Stimulated activated CD8-positive, alpha-beta memory T cell treated with anti-CD3 and anti-CD28 coated beads, Interleukin-7, amount 100 ng/mL, for 1 hour (primary cell): Measurements from ENCODE around the gene ART1.
"Not testable (repeated sequence)": the region's sequence is repeated elsewhere in the genome, so short reads cannot be mapped to it uniquely, and the experiment has no call there.

Experiments used
- DNase-seq, 2 donors: peaks; one replicate each; pipeline ENCODE4 v3.0.0-alpha.2; 2020; ENCODE audit warnings: low read depth in 2 of 2

Gene ART1

GRCh38 chr11:3632070-3632660 lies 12.8 kb upstream of the ART1 start:
- DNase-seq = no peak

- DNase-seq = no peak
These were observed 9.1 kb upstream of the ART1 start for GRCh38 chr11:3635641-3636375.

GRCh38 chr11:3637201-3637600 lies 7.7 kb upstream of the ART1 start:
- DNase-seq = no peak

GRCh38 chr11:3638513-3638912 lies 6.4 kb upstream of the ART1 start:
- no peak for DNase-seq

GRCh38 chr11:3639841-3640240 lies 5.1 kb upstream of the ART1 start:
- no peak for DNase-seq

GRCh38 chr11:3641191-3641590 lies 3.7 kb upstream of the ART1 start:
- no peak for DNase-seq

- no peak for DNase-seq
These were observed 3.2 kb upstream of the ART1 start, which contains the start of gene ART5 for GRCh38 chr11:3641701-3642070. Gene ART5, minus strand, starts transcription at chr11:3641992. Its CDS starts 130 bp downstream, at chr11:3641862.

- DNase-seq = peak; percentile 25 to 35
These were observed 2.6 kb upstream of the ART1 start for GRCh38 chr11:3642071-3642951.

- not testable (repeated sequence) for DNase-seq
These were observed 1.8 kb upstream of the ART1 start for GRCh38 chr11:3643102-3643546.

- DNase-seq = no peak
These were observed 624 bp downstream of the ART1 start for GRCh38 chr11:3645552-3645951.

- DNase-seq = not testable (repeated sequence)
These were observed 3.9 kb downstream of the ART1 start for GRCh38 chr11:3648843-3649242.

GRCh38 chr11:3649374-3649773 lies 4.4 kb downstream of the ART1 start:
- DNase-seq = not testable (repeated sequence)

GRCh38 chr11:3652514-3652913 lies 7.6 kb downstream of the ART1 start:
- DNase-seq = not testable (repeated sequence)

- DNase-seq = no peak
These were observed 10.6 kb downstream of the ART1 start for GRCh38 chr11:3655547-3655946.

- DNase-seq = not testable (repeated sequence)
These were observed 12.4 kb downstream of the ART1 start for GRCh38 chr11:3657331-3657730.

- no peak for DNase-seq
These were observed 13.3 kb downstream of the ART1 start for GRCh38 chr11:3658252-3658651.

- DNase-seq = no peak
These were observed 14.9 kb downstream of the ART1 start for GRCh38 chr11:3659595-3660515.

GRCh38 chr11:3660960-3661359 lies 16.0 kb downstream of the ART1 start:
- no peak for DNase-seq

GRCh38 chr11:3662856-3663255 lies 17.9 kb downstream of the ART1 start:
- no peak for DNase-seq

GRCh38 chr11:3664032-3664630 lies 19.2 kb downstream of the ART1 start:
- DNase-seq = no peak
